ENCODE results near the gene MARCKS.

The MARCKS gene

GRCh38 chr6:113888493-113888892, 31.3 kb downstream of the MARCKS start:
- Histone ChIP-seq H3K4me3 (ENCODE audit: low read depth, low read length) (no peak overlapping the region), H3K9me3 (ENCODE audit: control insufficient read depth, insufficient read depth, low read depth, low read length) (no peaks in the 10 kb centered on the region), H3K36me3 (ENCODE audit: control insufficient read depth in 2 of 2, insufficient read depth in 1 of 2, low read length in 2 of 2) (no peaks in the 10 kb centered on the region), H3K27ac (ENCODE audit: extremely low read depth, low read depth, low read length) (no peak overlapping the region), H3K4me1 (ENCODE audit: control insufficient read depth, insufficient read depth, low read length) (no peaks in the 10 kb centered on the region)
- POLR2A ChIA-PET, result no interaction called here
- CTCF ChIA-PET, result interaction anchor here (0.6 to 5.2 kb wide), 4 partner anchors 9 to 24 kb away, joined by 3 to 30 read pairs (median 4); no protein-coding TSS in a partner anchor
- no peak for TF ChIP-seq ZBTB10 (tag by site-specific recombination; IDR thresholded peaks at IDR 0.05)
- no peak for TF ChIP-seq ZNF518A (tag by site-specific recombination; conservative IDR thresholded peaks at IDR 0.05; ENCODE audit: low read depth)
- TF ChIP-seq YY2 (tag by site-specific recombination; IDR thresholded peaks at IDR 0.05), result no peak
- no peak for TF ChIP-seq ZNF747 (tag by site-specific recombination; IDR thresholded peaks at IDR 0.05)

- ChIA-PET POLR2A (no interaction called here), CTCF (interaction anchor here (0.6 to 5.2 kb wide), 7 partner anchors 10 to 1626 kb away, joined by 3 to 30 read pairs (median 4); no protein-coding TSS in a partner anchor)
- TF ChIP-seq ZNF248 (tag by site-specific recombination; IDR thresholded peaks at IDR 0.05) (no peak), ZNF302 (tag by site-specific recombination; IDR thresholded peaks at IDR 0.05; ENCODE audit: low read depth) (no peak), GLI4 (tag by site-specific recombination; IDR thresholded peaks at IDR 0.05) (no peak), ZNF280D (tag by site-specific recombination; IDR thresholded peaks at IDR 0.05) (no peak), BCL11A (tag by site-specific recombination; IDR thresholded peaks at IDR 0.05; ENCODE audit: low read depth) (no peak), SCRT2 (tag by site-specific recombination; IDR thresholded peaks at IDR 0.05) (no peak), ZBTB7A (tag by site-specific recombination; IDR thresholded peaks at IDR 0.05; ENCODE audit: low read depth) (no peak), ZNF596 (tag by site-specific recombination; IDR thresholded peaks at IDR 0.05) (no peak), ZNF664 (tag by site-specific recombination; IDR thresholded peaks at IDR 0.05) (no peak), ZBTB11 (tag by site-specific recombination; conservative IDR thresholded peaks at IDR 0.05; ENCODE audit: low read depth) (no peak), ZNF514 (tag by site-specific recombination; IDR thresholded peaks at IDR 0.05) (no peak), ZSCAN23 (tag by site-specific recombination; IDR thresholded peaks at IDR 0.05) (no peak), ZNF266 (tag by site-specific recombination; IDR thresholded peaks at IDR 0.05; ENCODE audit: low read depth) (no peak), BCL11B (tag by site-specific recombination; IDR thresholded peaks at IDR 0.05; ENCODE audit: low read depth) (no peak), ZBTB20 (tag by site-specific recombination; IDR thresholded peaks at IDR 0.05) (no peak), ZNF544 (tag by site-specific recombination; IDR thresholded peaks at IDR 0.05) (no peak), ZNF10 (tag by site-specific recombination; IDR thresholded peaks at IDR 0.05) (no peak)
Observed at GRCh38 chr6:113888956-113889630, 31.9 kb downstream of the MARCKS start.

More at GRCh38 chr6:113888956-113889630, 31.9 kb downstream of the MARCKS start:
- Histone ChIP-seq H3K4me1 (ENCODE audit: control insufficient read depth, insufficient read depth, low read length) (no peaks in the 10 kb centered on the region), H3K36me3 (ENCODE audit: control insufficient read depth in 2 of 2, insufficient read depth in 1 of 2, low read length in 2 of 2) (no peaks in the 10 kb centered on the region), H3K9me3 (ENCODE audit: control insufficient read depth, insufficient read depth, low read depth, low read length) (no peaks in the 10 kb centered on the region), H3K4me3 (ENCODE audit: low read depth, low read length) (no peak overlapping the region), H3K27ac (ENCODE audit: extremely low read depth, low read depth, low read length) (no peak overlapping the region)
